C4-2B (cell line): Measurements from ENCODE around the gene ZNF318.
"Not testable (repeated sequence)": the region's sequence is repeated elsewhere in the genome, so short reads cannot be mapped to it uniquely, and the experiment has no call there.

ENCODE experiments used
- ZFX ChIP-seq: fragments of 450-650 bp; IDR thresholded peaks from 2 replicates; pipeline ENCODE4 v1.6.1; 2017
- TF ChIP-seq, protein P1 (sequence below): fragments of 450-650 bp; conservative IDR thresholded peaks from 2 replicates; pipeline ENCODE4 v1.5.1; 2017; ENCODE audit warnings: mild to moderate bottlenecking

GRCh38 chr6:43410776-43411175 is 41.3 kb upstream of the ZNF318 start:
- TF ChIP-seq, protein P1, sequence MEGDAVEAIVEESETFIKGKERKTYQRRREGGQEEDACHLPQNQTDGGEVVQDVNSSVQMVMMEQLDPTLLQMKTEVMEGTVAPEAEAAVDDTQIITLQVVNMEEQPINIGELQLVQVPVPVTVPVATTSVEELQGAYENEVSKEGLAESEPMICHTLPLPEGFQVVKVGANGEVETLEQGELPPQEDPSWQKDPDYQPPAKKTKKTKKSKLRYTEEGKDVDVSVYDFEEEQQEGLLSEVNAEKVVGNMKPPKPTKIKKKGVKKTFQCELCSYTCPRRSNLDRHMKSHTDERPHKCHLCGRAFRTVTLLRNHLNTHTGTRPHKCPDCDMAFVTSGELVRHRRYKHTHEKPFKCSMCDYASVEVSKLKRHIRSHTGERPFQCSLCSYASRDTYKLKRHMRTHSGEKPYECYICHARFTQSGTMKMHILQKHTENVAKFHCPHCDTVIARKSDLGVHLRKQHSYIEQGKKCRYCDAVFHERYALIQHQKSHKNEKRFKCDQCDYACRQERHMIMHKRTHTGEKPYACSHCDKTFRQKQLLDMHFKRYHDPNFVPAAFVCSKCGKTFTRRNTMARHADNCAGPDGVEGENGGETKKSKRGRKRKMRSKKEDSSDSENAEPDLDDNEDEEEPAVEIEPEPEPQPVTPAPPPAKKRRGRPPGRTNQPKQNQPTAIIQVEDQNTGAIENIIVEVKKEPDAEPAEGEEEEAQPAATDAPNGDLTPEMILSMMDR = not testable (repeated sequence)
- TF ChIP-seq ZFX = not testable (repeated sequence)
